IPS-20b (cell line): ENCODE measurements around the gene ZFP57.

Experiments
- H3K27ac ChIP-seq: one replicate; pipeline ENCODE4 v1.5.1; 2013; ENCODE audit warnings: low read length
- H3K27me3 ChIP-seq: 2 replicates; pipeline ENCODE4 v1.6.1; 2013; ENCODE audit warnings: mild to moderate bottlenecking, low read length, inconsistent platforms; ENCODE audit not compliant: insufficient read depth
- H3K36me3 ChIP-seq: 2 replicates; pipeline ENCODE4 v1.6.1; 2013; ENCODE audit warnings: low read depth, mild to moderate bottlenecking, inconsistent platforms, low read length, moderate library complexity; ENCODE audit not compliant: insufficient read depth
- H3K4me1 ChIP-seq: 2 replicates; pipeline ENCODE4 v1.6.1; 2013; ENCODE audit warnings: mild to moderate bottlenecking, control low read depth, inconsistent platforms, low read length, moderate library complexity; ENCODE audit not compliant: insufficient read depth
- H3K4me3 ChIP-seq: 2 replicates; pipeline ENCODE4 v1.5.1; 2013; ENCODE audit warnings: mild to moderate bottlenecking, low read length, inconsistent platforms
- H3K9ac ChIP-seq: 2 replicates; pipeline ENCODE4 v1.6.1; 2013; ENCODE audit warnings: low read depth, mild to moderate bottlenecking, inconsistent platforms, low read length, moderate library complexity
- H3K9me3 ChIP-seq: 2 replicates; pipeline ENCODE4 v1.6.1; 2013; ENCODE audit warnings: mild to moderate bottlenecking, low read depth, low read length, inconsistent platforms; ENCODE audit not compliant: insufficient read depth

ZFP57 gene

DNA sequence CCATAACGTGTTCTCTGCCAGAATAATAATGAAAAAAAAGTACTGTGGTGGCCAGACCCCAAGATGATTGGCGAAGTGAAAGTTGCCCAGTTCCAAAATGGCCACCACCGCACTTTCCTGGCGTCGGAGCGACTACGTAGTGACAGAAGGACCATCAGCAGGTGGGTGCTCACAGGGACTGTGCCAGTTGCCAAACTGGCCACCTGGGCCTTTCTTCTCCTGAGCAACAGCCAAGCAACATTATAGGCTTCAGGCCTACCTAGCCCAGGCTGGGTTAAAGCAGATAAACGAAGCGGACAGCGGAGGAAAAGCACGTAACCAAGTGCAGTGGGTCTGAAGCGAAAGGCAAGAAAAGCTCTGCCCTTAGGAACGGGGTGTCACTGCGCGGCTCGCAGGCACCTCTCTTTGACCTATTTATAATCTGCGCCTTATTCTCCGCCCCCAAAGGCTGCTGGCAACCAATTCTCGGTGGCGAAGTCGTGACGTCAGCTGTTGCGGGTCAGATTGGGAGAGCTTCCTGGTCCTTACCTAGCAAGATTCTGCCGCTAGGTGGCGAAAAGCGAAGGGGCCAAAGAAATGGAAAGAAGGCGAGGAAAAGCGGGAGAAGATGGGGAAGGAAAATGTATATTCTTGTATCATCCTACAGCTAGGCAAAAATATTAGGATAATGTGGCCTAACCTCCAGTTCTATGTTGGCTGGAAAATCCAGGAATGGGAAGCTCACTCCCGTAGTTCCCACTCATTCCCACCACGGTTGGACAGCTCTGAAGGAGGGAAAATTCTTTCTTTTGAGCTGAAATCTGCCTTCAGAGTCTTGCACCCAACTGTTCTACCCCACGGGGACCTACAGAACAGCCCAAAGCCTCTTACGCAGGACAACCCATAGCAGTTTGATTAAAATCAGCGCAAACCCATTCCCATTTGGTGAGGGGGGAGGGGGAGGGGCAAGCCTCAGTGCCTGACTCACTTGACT, 31.0 kb downstream of the ZFP57 start:
- peaks cover 18% of the 10 kb centered on the region; the same call in 1 of the 2 replicates for H3K4me1 ChIP-seq

DNA sequence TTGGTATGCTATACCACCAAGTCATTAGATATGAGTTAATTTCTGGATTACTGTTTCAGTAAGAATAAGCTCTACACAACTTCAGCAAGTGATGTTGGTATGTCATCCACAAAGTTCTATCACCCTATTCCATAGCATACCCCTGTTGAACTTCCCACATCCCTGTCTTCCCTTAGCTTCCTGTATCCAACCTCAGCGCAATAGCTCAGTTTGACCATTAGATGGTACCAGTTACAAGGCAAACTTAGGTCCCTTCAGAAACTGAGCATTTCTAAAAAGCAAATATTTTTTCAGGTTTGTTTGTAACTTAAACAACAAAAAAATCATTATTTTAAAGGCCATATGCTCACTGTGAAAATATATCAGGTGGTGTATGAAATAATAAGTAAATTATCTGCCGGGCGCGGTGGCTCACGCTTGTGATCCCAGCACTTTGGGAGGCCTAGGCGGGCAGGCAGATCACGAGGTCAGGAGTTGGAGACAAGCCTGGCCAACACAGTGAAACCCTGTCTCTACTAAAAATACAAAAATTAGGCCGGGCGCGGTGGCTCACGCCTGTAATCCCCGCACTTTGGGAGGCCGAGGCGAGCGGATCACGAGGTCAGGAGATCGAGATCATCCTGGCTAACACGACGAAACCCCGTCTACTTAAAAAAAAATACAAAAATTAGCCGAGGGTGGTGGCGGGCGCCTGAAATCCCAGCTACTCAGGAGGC, 32.9 kb downstream of the ZFP57 start:
- peaks cover 13% of the 10 kb centered on the region; the same call in 1 of the 2 replicates for H3K4me1 ChIP-seq
- no peaks in the 10 kb centered on the region for H3K27me3 ChIP-seq
- H3K9ac ChIP-seq, result no peak overlapping the region
- no peak overlapping the region for H3K27ac ChIP-seq
- H3K9me3 ChIP-seq, result no peaks in the 10 kb centered on the region
- no peaks in the 10 kb centered on the region for H3K36me3 ChIP-seq
- no peak overlapping the region for H3K4me3 ChIP-seq

More for the DNA sequence above, 31.0 kb downstream of the ZFP57 start:
- H3K27me3 ChIP-seq, result no peaks in the 10 kb centered on the region
- peak overlapping the region; percentile 72 for H3K4me3 ChIP-seq
- no peaks in the 10 kb centered on the region for H3K9me3 ChIP-seq
- no peaks in the 10 kb centered on the region for H3K36me3 ChIP-seq
- no peak overlapping the region for H3K27ac ChIP-seq
- H3K9ac ChIP-seq, result peak overlapping the region; percentile 40; the same call in 1 of the 2 replicates

DNA sequence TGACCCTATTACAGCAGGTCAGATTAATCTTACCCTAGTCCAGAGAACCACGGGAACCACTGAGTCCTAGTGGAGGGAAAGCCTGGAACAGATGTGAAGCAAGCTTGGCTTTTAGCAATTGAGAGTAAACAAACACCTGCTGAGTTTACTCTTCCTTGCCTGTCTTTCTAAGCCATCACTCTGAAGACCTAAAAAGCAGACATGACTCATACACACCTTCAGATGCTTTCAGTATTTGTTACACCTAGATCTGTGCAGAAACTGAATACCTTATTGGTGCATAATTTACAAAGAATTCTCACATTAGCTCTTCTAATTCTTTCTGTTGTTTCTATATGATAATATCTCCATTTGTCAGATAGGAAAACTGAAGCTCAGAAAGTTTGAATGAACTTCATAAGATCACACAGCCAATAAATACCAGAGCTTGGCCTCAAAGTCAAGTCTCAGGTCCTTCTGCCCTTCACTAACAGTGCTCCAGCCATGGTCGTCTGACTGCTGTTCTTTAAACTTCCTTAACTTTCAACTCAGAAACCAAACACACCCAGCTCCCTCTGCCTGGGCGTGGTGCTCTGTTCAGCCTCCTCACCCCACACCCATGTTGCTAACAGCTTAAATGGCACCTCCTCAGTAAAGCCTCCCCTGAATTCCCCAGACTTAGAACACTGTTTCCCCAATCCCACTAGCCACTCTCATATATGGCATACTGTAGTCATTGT, 39.4 kb downstream of the ZFP57 start:
- Histone ChIP-seq H3K36me3 (no peaks in the 10 kb centered on the region), H3K9ac (no peak overlapping the region), H3K27me3 (no peaks in the 10 kb centered on the region), H3K4me1 (peaks cover 3% of the 10 kb centered on the region; the same call in 1 of the 2 replicates), H3K27ac (no peak overlapping the region), H3K4me3 (no peak overlapping the region), H3K9me3 (no peaks in the 10 kb centered on the region)

DNA sequence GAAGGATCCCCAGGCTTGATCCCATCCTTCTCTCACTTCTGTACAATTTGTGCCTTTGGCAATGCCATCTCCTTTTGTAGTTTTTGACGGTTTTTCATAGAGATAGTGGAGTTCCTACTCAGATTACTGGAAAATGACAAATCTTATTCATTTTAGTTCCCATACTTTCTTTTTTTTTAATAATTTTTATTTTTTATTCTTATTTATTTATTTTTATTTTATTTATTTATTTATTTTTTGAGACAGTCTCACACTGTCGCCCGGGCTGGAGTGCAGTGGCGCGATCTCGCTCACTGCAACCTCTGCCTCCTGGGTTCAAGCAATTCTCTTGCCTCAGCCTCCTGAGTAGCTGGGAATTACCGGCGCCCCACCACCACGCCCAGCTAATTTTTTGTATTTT, 43.7 kb downstream of the ZFP57 start:
- Histone ChIP-seq H3K4me3 (no peak overlapping the region), H3K4me1 (peaks cover 13% of the 10 kb centered on the region; the same call in 1 of the 2 replicates), H3K27ac (no peak overlapping the region), H3K36me3 (no peaks in the 10 kb centered on the region), H3K9ac (no peak overlapping the region), H3K9me3 (no peaks in the 10 kb centered on the region), H3K27me3 (no peaks in the 10 kb centered on the region)

DNA sequence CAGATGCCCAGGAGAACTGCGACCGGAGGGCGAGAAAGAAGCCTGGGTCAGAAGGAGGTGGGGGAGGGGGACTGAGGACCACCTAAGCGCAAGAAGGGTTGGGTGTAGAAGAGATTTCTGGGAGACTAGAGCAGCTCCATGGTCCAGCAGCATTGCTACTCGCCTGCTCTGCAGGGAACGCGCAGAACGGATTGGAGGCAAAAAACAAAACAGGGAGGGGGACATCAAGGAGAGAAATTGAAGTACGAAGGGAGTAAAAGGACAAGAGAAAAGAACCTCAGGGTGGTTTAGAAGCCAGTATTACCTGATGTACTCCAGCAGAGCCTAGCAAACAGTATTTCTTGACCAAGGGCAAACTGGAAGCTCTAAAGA, 47.4 kb downstream of the ZFP57 start:
- Histone ChIP-seq H3K9me3 (no peaks in the 10 kb centered on the region), H3K4me3 (peak overlapping the region; percentile 81), H3K27ac (peak overlapping the region; percentile 89), H3K4me1 (peaks cover 35% of the 10 kb centered on the region; the same call in 1 of the 2 replicates), H3K9ac (peak overlapping the region; percentile 90), H3K27me3 (no peaks in the 10 kb centered on the region), H3K36me3 (peaks cover 13% of the 10 kb centered on the region; the same call in 1 of the 2 replicates)

DNA sequence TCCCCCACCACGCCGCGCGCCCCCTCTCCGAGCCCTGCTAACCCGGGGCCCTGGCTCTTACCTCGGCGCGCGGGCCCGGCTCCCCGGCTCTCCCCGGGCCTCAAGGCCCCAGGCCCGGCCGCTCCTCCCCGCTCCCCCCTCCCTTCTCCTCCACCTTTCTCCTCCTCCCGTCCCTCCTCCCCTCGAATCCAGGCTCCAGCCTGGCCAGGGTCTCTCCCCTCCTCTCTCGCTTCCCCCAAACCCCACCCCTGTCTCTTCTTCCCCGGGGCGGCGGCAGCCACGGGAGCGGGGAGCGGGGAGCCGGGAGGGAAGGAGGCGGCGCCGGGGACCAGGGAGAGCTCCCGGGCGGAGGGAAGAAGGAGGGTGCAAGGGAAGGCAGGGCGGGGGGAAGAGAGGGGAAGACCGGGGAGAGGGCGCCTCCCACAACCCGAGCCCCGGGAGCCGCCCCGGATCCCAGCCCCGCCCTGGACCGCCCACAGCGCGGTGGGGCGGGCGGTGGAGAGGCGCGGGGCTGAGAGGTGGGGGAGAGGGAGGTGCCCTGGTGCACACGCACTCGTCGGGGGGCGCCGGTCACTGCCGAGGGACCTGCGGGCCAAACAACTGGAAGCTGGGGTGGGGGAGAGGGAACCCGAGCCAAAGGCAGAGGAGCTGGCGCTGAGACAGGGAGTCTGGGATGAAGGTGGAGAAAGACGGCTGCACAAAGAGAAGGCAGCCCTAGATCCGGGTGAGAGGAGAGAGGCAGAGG, 48.0 kb downstream of the ZFP57 start, which contains the start of gene GABBR1:
TSS of gene GABBR1 (minus strand) at position 395 of the 745 bp plus-strand sequence. CDS start 798 bp downstream, outside the sequence.
- no peaks in the 10 kb centered on the region for H3K27me3 ChIP-seq
- no peaks in the 10 kb centered on the region for H3K9me3 ChIP-seq
- H3K4me3 ChIP-seq, result peak within 1 kb of the TSS; percentile 81
- peak within 1 kb of the TSS; percentile 90 for H3K9ac ChIP-seq
- peak within 1 kb of the TSS; percentile 89 for H3K27ac ChIP-seq
- H3K4me1 ChIP-seq, result peaks cover 35% of the 10 kb centered on the region; the same call in 1 of the 2 replicates
- peaks cover 13% of the 10 kb centered on the region; the same call in 1 of the 2 replicates for H3K36me3 ChIP-seq

DNA sequence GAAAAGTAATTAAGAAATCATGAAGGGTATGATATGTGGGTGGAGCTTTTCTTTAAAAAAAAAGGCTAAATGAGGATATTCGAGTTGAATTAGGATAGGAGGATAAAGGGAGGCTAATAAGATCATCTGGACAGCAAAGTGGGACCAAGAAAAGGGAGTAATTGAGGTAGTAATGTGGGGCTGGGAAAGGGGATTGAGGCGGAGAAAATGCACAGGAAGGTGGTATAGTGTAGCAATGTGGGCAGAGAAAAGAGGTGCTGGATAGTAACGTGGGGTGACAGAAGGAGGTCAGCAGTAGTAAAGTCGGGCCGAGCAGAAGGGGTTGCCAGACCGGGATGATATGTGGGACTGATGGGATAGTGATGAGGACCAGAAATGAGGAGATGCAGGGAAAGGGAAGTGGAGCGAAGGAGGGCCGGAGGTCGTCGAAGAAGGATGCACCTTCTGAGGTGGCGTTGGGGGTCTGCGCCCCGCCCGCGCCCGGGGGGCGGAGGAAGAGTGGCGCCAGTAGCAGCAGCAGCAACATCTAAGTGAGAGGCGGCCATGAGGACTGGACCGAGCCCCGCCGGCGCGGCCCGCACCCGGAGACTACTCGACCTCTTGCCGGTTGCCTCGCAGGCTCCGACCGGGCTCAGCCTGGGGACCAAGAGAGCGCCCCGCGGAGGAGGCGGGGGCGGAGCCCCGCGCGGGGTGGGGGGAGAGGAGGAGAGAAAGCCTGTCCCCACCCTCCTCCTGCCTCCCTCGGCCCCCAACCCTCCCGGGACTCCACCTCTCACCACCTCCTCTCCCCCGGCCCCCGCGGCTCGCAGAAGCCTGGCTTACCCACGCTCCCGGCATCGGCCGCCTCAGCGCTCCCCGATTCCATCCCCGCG, 48.9 kb downstream of the ZFP57 start:
- Histone ChIP-seq H3K4me1 (peaks cover 35% of the 10 kb centered on the region; the same call in 1 of the 2 replicates), H3K4me3 (peak overlapping the region; percentile 81), H3K36me3 (peaks cover 13% of the 10 kb centered on the region; the same call in 1 of the 2 replicates), H3K9me3 (no peaks in the 10 kb centered on the region), H3K27ac (no peak overlapping the region), H3K9ac (peak overlapping the region; percentile 90; the same call in 1 of the 2 replicates), H3K27me3 (no peaks in the 10 kb centered on the region)

DNA sequence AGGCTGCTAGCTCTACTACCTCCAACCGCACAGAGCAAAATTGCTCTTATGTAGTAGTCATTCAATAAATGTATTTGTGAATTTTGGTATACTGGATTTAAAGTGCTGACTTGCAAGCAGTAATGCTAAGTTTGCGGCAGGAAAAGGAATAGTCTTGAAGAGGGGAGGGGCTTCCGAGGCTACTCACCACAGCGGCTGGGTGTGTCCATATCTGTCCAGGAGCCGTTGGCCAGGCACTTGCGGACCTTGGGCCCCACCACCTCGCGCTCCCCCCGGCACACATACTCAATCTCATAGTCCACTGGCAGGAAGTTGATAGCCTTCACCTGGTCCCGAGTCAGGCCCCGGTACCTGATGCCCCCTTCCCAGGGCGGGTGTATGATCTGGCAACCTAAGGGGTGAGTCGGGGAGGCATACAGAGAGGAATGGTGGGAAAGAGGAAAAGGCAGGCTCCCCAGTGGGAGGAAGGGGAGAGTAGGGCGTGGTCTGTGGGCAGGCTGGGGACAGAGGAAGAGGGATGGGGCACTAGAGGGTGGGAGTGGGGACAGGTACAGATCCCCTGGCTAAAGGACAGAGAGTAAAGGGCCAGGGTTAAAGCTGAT, 49.6 kb downstream of the ZFP57 start:
- no peaks in the 10 kb centered on the region for H3K27me3 ChIP-seq
- H3K27ac ChIP-seq, result no peak overlapping the region
- H3K4me3 ChIP-seq, result peak overlapping the region; percentile 81
- peak overlapping the region; percentile 90; the same call in 1 of the 2 replicates for H3K9ac ChIP-seq
- no peaks in the 10 kb centered on the region for H3K9me3 ChIP-seq
- peaks cover 13% of the 10 kb centered on the region; the same call in 1 of the 2 replicates for H3K36me3 ChIP-seq
- H3K4me1 ChIP-seq, result peaks cover 39% of the 10 kb centered on the region; the same call in 1 of the 2 replicates

DNA sequence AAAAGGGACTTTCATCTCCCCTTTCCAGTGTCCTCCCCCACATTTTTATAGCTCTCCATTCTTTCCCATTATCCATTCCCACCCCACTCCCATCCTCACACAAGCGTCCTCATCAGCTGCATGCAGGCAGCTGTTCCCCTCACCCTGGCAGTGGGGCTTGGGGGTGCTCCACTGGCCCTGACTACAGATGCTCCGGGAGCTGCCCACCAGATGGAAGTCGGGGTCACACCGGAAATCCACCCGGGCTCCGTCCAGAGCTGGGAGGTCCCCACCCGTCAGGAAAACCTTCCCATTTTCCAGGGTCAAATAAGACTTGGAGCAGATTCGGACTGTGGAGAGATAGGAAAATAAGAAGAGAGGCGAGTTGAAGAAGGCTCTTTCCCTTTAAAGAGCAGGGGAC, 50.6 kb downstream of the ZFP57 start:
- peak overlapping the region; percentile 81 for H3K4me3 ChIP-seq
- peak overlapping the region; percentile 60; the same call in 1 of the 2 replicates for H3K9ac ChIP-seq
- peaks cover 13% of the 10 kb centered on the region; the same call in 1 of the 2 replicates for H3K36me3 ChIP-seq
- H3K27me3 ChIP-seq, result no peaks in the 10 kb centered on the region
- peaks cover 49% of the 10 kb centered on the region for H3K4me1 ChIP-seq
- H3K27ac ChIP-seq, result no peak overlapping the region
- no peaks in the 10 kb centered on the region for H3K9me3 ChIP-seq
